Cardiac muscle cell (in vitro differentiated cells and primary cell): ENCODE data around the gene ASIC5. TPM values are rescaled to one million over a fixed set of nuclear protein-coding genes. Genes with fewer than 3 reads are reported as not detected.

Experiments
- DNase-seq, 2 donors: peaks; one replicate each; pipeline versions ENCODE4 v3.0.0 to v3.0.0-alpha.2; 2010 to 2017; ENCODE audit warnings: low read depth in 1 of 2, low spot score in 1 of 2
- H3K27ac ChIP-seq: fragments of 200-600 bp; sonication (generic); 2 replicates; pipeline ENCODE4 v1.5.1; 2016
- H3K27me3 ChIP-seq: fragments of 200-600 bp; sonication (generic); 2 replicates; pipeline ENCODE4 v1.6.0; 2016; ENCODE audit warnings: control low read depth
- H3K36me3 ChIP-seq: fragments of 200-600 bp; sonication (generic); 2 replicates; pipeline ENCODE4 v1.5.1; 2016; ENCODE audit warnings: control low read depth
- H3K4me1 ChIP-seq: fragments of 200-600 bp; sonication (generic); 2 replicates; pipeline ENCODE4 v1.8.1; 2017; ENCODE audit warnings: low read depth, mild to moderate bottlenecking, mixed run types
- H3K4me3 ChIP-seq: fragments of 200-600 bp; sonication (generic); 2 replicates; pipeline ENCODE4 v1.5.1; 2016; ENCODE audit warnings: mild to moderate bottlenecking
- H3K9me3 ChIP-seq: fragments of 200-600 bp; sonication (generic); 2 replicates; pipeline ENCODE4 v1.5.1; 2017; ENCODE audit warnings: low read depth, mild to moderate bottlenecking, control low read depth
- CTCF ChIP-seq: IDR thresholded peaks from 2 replicates; pipeline ENCODE4 v1.5.1; 2012; ENCODE audit warnings: low read depth, mild to moderate bottlenecking, low read length
- polyA plus RNA-seq: library from polyadenylated mRNA; unstranded; fragments of >200 nt; fragmentation: Nextera tagmentation; extraction: Ambion mirVana; gene quantifications from 2 replicates; pipeline ENCODE4 v1.2.1, GENCODE V29; 2016
- total RNA-seq: library from RNA; depleted of rRNA; stranded (reverse); fragments of >200 nt; gene quantifications from 2 replicates; pipeline ENCODE4 v1.2.3, GENCODE V29; 2016

The ASIC5 gene
- total and polyA plus RNA-seq, 2 experiments from 2014 or later = not detected

DNA sequence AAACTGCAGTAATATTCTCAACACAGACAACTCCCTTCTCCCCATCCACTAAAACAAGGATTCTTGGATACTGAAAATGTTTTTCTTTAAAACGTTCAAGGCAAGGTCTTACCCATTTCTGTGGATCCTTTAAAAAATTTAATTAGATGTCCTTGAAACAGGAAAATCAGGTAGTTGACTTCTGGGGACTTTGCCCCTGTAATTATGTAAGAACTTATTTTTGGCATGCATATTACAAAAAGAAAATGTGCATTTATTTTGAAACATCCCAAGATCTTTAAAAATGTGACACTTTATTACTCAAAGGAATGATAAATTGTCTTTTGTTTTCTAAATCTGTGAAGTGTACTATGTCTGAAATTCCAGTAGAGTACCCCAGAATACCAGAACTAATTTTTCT is 81.4 kb downstream of the ASIC5 start:
- Histone ChIP-seq H3K4me3 (no peak overlapping the region), H3K27me3 (no peaks in the 10 kb centered on the region), H3K4me1 (peaks cover 14% of the 10 kb centered on the region), H3K36me3 (no peaks in the 10 kb centered on the region), H3K27ac (no peak overlapping the region), H3K9me3 (no peaks in the 10 kb centered on the region)
- TF ChIP-seq CTCF = no peak
- DNase-seq = no peak

DNA sequence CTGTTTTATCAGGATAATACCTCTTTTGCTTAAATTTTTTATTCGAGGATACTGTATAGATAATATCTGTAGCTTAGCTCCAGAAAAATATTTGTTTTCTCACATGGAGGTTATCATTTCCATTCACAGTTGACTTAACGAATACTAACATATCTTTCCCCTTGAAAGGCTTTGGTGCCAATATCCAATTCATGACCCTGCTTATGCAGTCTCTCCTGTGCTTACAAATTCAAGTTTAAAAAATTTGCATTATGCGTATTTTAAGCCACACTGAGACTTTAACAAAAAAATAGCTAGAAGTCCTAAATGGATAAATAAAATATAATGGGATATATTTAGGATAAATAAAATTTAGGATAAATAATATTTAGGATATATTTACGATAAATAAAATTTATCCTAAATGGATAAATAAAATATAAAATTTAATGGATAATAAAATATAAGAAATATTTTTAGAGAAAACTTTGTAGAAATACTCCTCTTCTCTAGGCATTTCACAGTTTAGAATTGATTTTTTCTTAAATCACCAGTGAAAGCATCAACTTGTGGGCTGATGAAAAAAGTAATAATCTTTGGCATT is 84.7 kb downstream of the ASIC5 start:
- Histone ChIP-seq H3K36me3 (peaks cover 2% of the 10 kb centered on the region), H3K9me3 (no peaks in the 10 kb centered on the region), H3K27ac (no peak overlapping the region), H3K4me1 (peaks cover 19% of the 10 kb centered on the region), H3K4me3 (no peak overlapping the region), H3K27me3 (no peaks in the 10 kb centered on the region)
- no peak for DNase-seq
- TF ChIP-seq CTCF = no peak

GRCh38 chr4:155780775-155781174 is 85.3 kb downstream of the ASIC5 start:
- TF ChIP-seq CTCF = no peak
- Histone ChIP-seq H3K4me3 (no peak overlapping the region), H3K9me3 (no peaks in the 10 kb centered on the region)

More at GRCh38 chr4:155780775-155781174, 85.3 kb downstream of the ASIC5 start:
- peaks cover 18% of the 10 kb centered on the region for H3K4me1 ChIP-seq
- no peak overlapping the region for H3K27ac ChIP-seq
- DNase-seq = no peak
- H3K27me3 ChIP-seq = no peaks in the 10 kb centered on the region
- H3K36me3 ChIP-seq = peaks cover 2% of the 10 kb centered on the region

Other genes starting within 250 kb of the ASIC5 start
- 123 TPM in 2 replicates for gene GUCY1A1, start 199.4 kb downstream of the ASIC5 start, total RNA-seq
- gene GUCY1A1, start 199.4 kb downstream of the ASIC5 start, polyA plus RNA-seq = 92.9 and 111 TPM in 2 replicates
- 26.6 TPM in 2 replicates for gene GUCY1B1, start 107.3 kb downstream of the ASIC5 start, total RNA-seq
- gene GUCY1B1, start 107.3 kb downstream of the ASIC5 start, polyA plus RNA-seq = 19.1 and 34.6 TPM in 2 replicates
- 0.57 and 2.6 TPM in 2 replicates for gene TDO2, start 37.4 kb upstream of the ASIC5 start, total RNA-seq
- 1.4 and 2.5 TPM in 2 replicates for gene TDO2, start 37.4 kb upstream of the ASIC5 start, polyA plus RNA-seq
- gene CTSO, start 87.6 kb upstream of the ASIC5 start, total RNA-seq = 2.6 and 4.8 TPM in 2 replicates
- gene CTSO, start 87.6 kb upstream of the ASIC5 start, polyA plus RNA-seq = 5.6 and 6.5 TPM in 2 replicates